Suprapubic skin (tissue), 4 donors: ENCODE results near the gene HADH. TPM values are rescaled to one million over a fixed set of nuclear protein-coding genes. Genes with fewer than 3 reads are reported as not detected.
"Not testable (repeated sequence)": the region's sequence is repeated elsewhere in the genome, so short reads cannot be mapped to it uniquely, and the experiment has no call there.

Source experiments
- DNase-seq, 2 donors: peaks; one replicate each; pipeline ENCODE4 v3.0.0-alpha.2; 2019; ENCODE audit warnings: low spot score in 2 of 2
- H3K27ac ChIP-seq: fragments of 200-600 bp; sonication (generic); one replicate; pipeline ENCODE4 v1.5.1; 2019
- H3K27me3 ChIP-seq: fragments of 200-600 bp; sonication (generic); one replicate; pipeline ENCODE4 v1.5.1; 2019
- H3K36me3 ChIP-seq: fragments of 200-600 bp; sonication (generic); one replicate; pipeline ENCODE4 v1.5.1; 2019
- H3K4me1 ChIP-seq: fragments of 200-600 bp; sonication (generic); one replicate; pipeline ENCODE4 v1.5.1; 2019
- H3K4me3 ChIP-seq: fragments of 200-600 bp; sonication (generic); one replicate; pipeline ENCODE4 v1.5.1; 2019; ENCODE audit warnings: mild to moderate bottlenecking
- H3K9me3 ChIP-seq: fragments of 200-600 bp; sonication (generic); one replicate; pipeline ENCODE4 v1.5.1; 2019
- EP300 ChIP-seq: sonication (generic); formaldehyde crosslinking; IDR thresholded peaks from one replicate; pipeline ENCODE4 v1.6.1; 2017; ENCODE audit warnings: antibody characterized with exemption
- POLR2A ChIP-seq, 2 donors: fragments of 450-650 bp; IDR thresholded peaks; one replicate each; pipeline ENCODE4 v1.6.1; 2017; ENCODE audit warnings: antibody characterized with exemption in 2 of 2, mild to moderate bottlenecking in 2 of 2, moderate library complexity in 2 of 2
- POLR2AphosphoS5 ChIP-seq, 3 donors: sonication (generic); formaldehyde crosslinking; IDR thresholded peaks; one replicate each; pipeline ENCODE4 v1.6.1; 2017; ENCODE audit warnings: antibody characterized with exemption in 3 of 3
- whole genome bisulfite sequencing: methylation state at CpG from one replicate; pipeline ENCODE4 v1.1.5; 2018; 5-methylcytosine and 5-hydroxymethylcytosine counted together
- total RNA-seq, 4 donors: library from RNA; depleted of rRNA; stranded (reverse); fragments of >200 nt; gene quantifications; one replicate each; pipeline ENCODE4 v1.1.0, GENCODE V29; 2016
- TF ChIP-seq, protein P1 (sequence below), 2 donors: fragments of 200-600 bp in 1 of 2; fragments of 450-650 bp in 1 of 2; sonication (generic) in 1 of 2; IDR thresholded peaks; one replicate each; pipeline ENCODE4 v1.5.1; 2016 to 2019; ENCODE audit warnings: antibody characterized with exemption in 2 of 2, mild to moderate bottlenecking in 1 of 2, moderate library complexity in 1 of 2

HADH gene
- total RNA-seq, 4 donors from 2014 or later: 37.0 to 51.1 (median 42.6) TPM

- H3K36me3 ChIP-seq: no peaks in the 10 kb centered on the region
- DNase-seq: no peak
- WGBS: 57% methylated on average over 4 of the region's 4 CpGs
- TF ChIP-seq EP300: no peak
- no peak for TF ChIP-seq POLR2A (IDR thresholded peaks at IDR 0.05)
- TF ChIP-seq, protein P1, sequence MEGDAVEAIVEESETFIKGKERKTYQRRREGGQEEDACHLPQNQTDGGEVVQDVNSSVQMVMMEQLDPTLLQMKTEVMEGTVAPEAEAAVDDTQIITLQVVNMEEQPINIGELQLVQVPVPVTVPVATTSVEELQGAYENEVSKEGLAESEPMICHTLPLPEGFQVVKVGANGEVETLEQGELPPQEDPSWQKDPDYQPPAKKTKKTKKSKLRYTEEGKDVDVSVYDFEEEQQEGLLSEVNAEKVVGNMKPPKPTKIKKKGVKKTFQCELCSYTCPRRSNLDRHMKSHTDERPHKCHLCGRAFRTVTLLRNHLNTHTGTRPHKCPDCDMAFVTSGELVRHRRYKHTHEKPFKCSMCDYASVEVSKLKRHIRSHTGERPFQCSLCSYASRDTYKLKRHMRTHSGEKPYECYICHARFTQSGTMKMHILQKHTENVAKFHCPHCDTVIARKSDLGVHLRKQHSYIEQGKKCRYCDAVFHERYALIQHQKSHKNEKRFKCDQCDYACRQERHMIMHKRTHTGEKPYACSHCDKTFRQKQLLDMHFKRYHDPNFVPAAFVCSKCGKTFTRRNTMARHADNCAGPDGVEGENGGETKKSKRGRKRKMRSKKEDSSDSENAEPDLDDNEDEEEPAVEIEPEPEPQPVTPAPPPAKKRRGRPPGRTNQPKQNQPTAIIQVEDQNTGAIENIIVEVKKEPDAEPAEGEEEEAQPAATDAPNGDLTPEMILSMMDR (IDR thresholded peaks at IDR 0.05): no peak
- no peak for TF ChIP-seq POLR2AphosphoS5 (IDR thresholded peaks at IDR 0.05)
- no peaks in the 10 kb centered on the region for H3K4me1 ChIP-seq
- no peaks in the 10 kb centered on the region for H3K9me3 ChIP-seq
- H3K27ac ChIP-seq: no peak overlapping the region
- no peak overlapping the region for H3K4me3 ChIP-seq
- H3K27me3 ChIP-seq: no peaks in the 10 kb centered on the region
Measured at GRCh38 chr4:107966903-107967302, 22.8 kb upstream of the HADH start.

- not testable (repeated sequence) for H3K9me3 ChIP-seq, H3K27ac ChIP-seq, H3K4me3 ChIP-seq
Measured at GRCh38 chr4:107967519-107967918, 22.2 kb upstream of the HADH start.

DNA sequence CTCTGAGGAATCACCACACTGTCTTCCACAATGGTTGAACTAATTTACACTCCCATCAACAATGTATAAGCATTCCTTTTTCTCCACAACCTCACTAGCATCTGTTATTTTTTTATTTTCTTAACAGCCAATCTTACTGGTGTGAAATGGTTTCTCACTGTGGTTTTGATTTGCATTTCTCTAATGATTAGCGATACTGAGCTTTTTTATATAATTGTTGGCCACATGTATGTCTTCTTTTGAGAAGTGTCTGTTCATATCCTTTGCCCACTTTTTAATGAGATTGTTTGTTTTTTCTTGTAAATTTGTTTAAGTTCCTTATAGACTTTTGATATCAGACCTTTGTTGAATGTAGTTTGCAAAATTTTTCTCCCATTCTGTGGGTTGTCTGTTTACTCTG lies 21.8 kb upstream of the HADH start:
- H3K27ac ChIP-seq, H3K4me3 ChIP-seq, H3K9me3 ChIP-seq, H3K36me3 ChIP-seq, H3K27me3 ChIP-seq, H3K4me1 ChIP-seq, DNase-seq: not testable (repeated sequence)
- WGBS: 96% methylated on average over 1 of the region's 1 CpG

More at GRCh38 chr4:107967519-107967918, 22.2 kb upstream of the HADH start:
- not testable (repeated sequence) for H3K27me3 ChIP-seq, H3K36me3 ChIP-seq, H3K4me1 ChIP-seq, DNase-seq

DNA sequence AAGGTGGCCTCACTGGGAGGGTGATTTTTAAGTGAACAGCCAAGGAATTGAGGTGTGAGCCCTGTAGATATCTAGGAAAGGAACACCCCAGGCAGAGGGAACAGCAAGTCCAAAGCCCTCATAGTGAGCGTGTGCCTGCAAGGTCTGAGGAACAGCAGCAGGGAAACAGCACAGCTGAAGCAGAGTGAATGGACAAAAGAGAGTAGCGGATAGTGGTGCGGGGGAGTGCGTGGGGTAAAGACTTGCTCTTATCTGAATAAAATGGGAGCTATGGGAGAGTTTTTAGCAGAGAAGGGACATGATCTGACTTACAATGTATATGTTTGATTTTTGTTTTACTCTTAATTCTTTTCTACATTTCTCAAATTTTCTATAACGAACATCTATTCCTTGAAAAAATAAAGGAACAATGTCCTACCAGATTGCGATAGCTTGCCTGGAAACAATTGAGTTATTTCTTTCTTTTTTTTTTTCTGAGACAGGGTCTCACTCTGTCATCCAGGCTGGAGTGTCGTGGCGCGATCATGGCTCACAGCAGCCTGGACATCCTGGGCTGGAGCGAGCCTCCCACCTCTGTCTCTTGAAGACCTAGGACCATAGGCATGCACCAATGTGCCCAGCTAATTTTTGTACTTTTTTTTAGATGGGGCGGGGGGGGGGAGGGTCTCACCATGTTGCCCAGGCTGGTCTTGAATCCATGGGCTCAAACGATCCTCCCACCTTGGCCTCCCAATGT lies 19.5 kb upstream of the HADH start:
- no peaks in the 10 kb centered on the region for H3K9me3 ChIP-seq
- H3K27ac ChIP-seq: no peak overlapping the region
- no peak overlapping the region for H3K4me3 ChIP-seq
- TF ChIP-seq POLR2AphosphoS5 (IDR thresholded peaks at IDR 0.05): no peak
- TF ChIP-seq POLR2A (IDR thresholded peaks at IDR 0.05): no peak
- TF ChIP-seq EP300: no peak
- TF ChIP-seq, protein P1 (IDR thresholded peaks at IDR 0.05): no peak
- H3K27me3 ChIP-seq: no peaks in the 10 kb centered on the region
- H3K4me1 ChIP-seq: no peaks in the 10 kb centered on the region
- DNase-seq: no peak
- no peaks in the 10 kb centered on the region for H3K36me3 ChIP-seq
- 92% methylated on average over 12 of the region's 12 CpGs for WGBS

GRCh38 chr4:107972605-107973004 lies 17.1 kb upstream of the HADH start:
- H3K27me3 ChIP-seq: no peaks in the 10 kb centered on the region
- TF ChIP-seq POLR2AphosphoS5 (IDR thresholded peaks at IDR 0.05) (no peak), POLR2A (IDR thresholded peaks at IDR 0.05) (no peak), EP300 (no peak)
- TF ChIP-seq, protein P1 (IDR thresholded peaks at IDR 0.05): no peak
- no peak overlapping the region for H3K27ac ChIP-seq
- no peaks in the 10 kb centered on the region for H3K9me3 ChIP-seq
- no peak overlapping the region for H3K4me3 ChIP-seq
- no peak for DNase-seq
- no peaks in the 10 kb centered on the region for H3K36me3 ChIP-seq
- H3K4me1 ChIP-seq: no peaks in the 10 kb centered on the region

- H3K36me3 ChIP-seq: no peaks in the 10 kb centered on the region
- 70% methylated on average over 3 of the region's 3 CpGs for WGBS
- H3K27ac ChIP-seq: no peak overlapping the region
- DNase-seq: no peak
- TF ChIP-seq POLR2A (IDR thresholded peaks at IDR 0.05) (no peak), EP300 (no peak), POLR2AphosphoS5 (IDR thresholded peaks at IDR 0.05) (no peak)
- TF ChIP-seq, protein P1 (IDR thresholded peaks at IDR 0.05): no peak
- no peaks in the 10 kb centered on the region for H3K27me3 ChIP-seq
- H3K9me3 ChIP-seq: no peaks in the 10 kb centered on the region
- H3K4me1 ChIP-seq: no peaks in the 10 kb centered on the region
- no peak overlapping the region for H3K4me3 ChIP-seq
Measured at GRCh38 chr4:107974523-107974922, 15.2 kb upstream of the HADH start.
